NCI-H2029 treated with DMSO at 0.1 percent for 48 hours (cell line): ENCODE results near the gene SIRPA.

Experiments used
- DNase-seq: peaks from one replicate; lab custom pipeline; 2025; lab: John Stamatoyannopoulos, UW

SIRPA gene

GRCh38 chr20:1933465-1933870 is 38.3 kb downstream of the SIRPA start:
- no peak for DNase-seq

GRCh38 chr20:1934156-1934555 is 38.9 kb downstream of the SIRPA start:
- no peak for DNase-seq

- DNase-seq = no peak
These were observed 39.7 kb downstream of the SIRPA start for GRCh38 chr20:1934721-1935573.

- DNase-seq = no peak
These were observed 40.6 kb downstream of the SIRPA start for GRCh38 chr20:1935696-1936366.

- DNase-seq = no peak
These were observed 42.2 kb downstream of the SIRPA start for GRCh38 chr20:1937316-1937976.

GRCh38 chr20:1938464-1939269 is 43.5 kb downstream of the SIRPA start:
- no peak for DNase-seq

- DNase-seq = no peak
These were observed 44.0 kb downstream of the SIRPA start for GRCh38 chr20:1939270-1939595.

- no peak for DNase-seq
These were observed 45.4 kb downstream of the SIRPA start for GRCh38 chr20:1940581-1940980.

- DNase-seq = no peak
These were observed 46.0 kb downstream of the SIRPA start for GRCh38 chr20:1941226-1941625.

- DNase-seq = no peak
These were observed 46.9 kb downstream of the SIRPA start for GRCh38 chr20:1942061-1942460.

GRCh38 chr20:1942486-1943274 is 47.5 kb downstream of the SIRPA start:
- no peak for DNase-seq

- no peak for DNase-seq
These were observed 48.2 kb downstream of the SIRPA start for GRCh38 chr20:1943275-1944002.

- no peak for DNase-seq
These were observed 49.3 kb downstream of the SIRPA start for GRCh38 chr20:1944345-1945091.

GRCh38 chr20:1945134-1945618 is 50.0 kb downstream of the SIRPA start:
- no peak for DNase-seq

GRCh38 chr20:1945660-1946059 is 50.5 kb downstream of the SIRPA start:
- DNase-seq = no peak

GRCh38 chr20:1946442-1946761 is 51.2 kb downstream of the SIRPA start:
- no peak for DNase-seq

GRCh38 chr20:1946762-1947534 is 51.7 kb downstream of the SIRPA start:
- DNase-seq = no peak

- DNase-seq = no peak
These were observed 52.3 kb downstream of the SIRPA start for GRCh38 chr20:1947535-1947846.

- no peak for DNase-seq
These were observed 54.3 kb downstream of the SIRPA start for GRCh38 chr20:1949347-1950100.
